GM04504 (cell line): ENCODE data around the gene RAI14.

Source experiments
- DNase-seq: peaks from one replicate; pipeline ENCODE4 v3.0.0-alpha.2; 2012; ENCODE audit warnings: low read depth

Gene RAI14

GRCh38 chr5:34854459-34855174 lies 198.5 kb downstream of the RAI14 start:
- no peak for DNase-seq

GRCh38 chr5:34857161-34857560 lies 201.0 kb downstream of the RAI14 start:
- DNase-seq, result no peak

DNA sequence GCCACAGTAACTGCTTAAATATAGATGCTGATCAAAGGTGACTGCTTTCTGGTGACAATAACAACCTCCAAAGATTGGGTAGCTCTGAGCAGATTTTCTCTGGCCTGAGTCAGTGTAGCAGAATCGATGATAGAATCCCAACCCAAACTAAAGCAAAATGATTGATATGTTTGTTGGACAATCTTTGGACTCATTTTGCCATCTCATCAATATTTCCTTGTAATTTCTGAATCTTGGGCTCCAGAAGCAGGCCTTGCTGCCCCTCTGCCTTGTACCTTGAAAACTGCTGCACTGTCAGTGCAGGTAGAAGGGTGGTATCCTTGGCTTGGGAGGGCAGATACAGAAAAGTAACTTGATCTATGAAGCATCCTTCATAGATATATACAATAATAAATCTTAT lies 201.8 kb downstream of the RAI14 start:
- DNase-seq, result no peak

- no peak for DNase-seq
These were observed 202.7 kb downstream of the RAI14 start for GRCh38 chr5:34858790-34859189.

- no peak for DNase-seq
These were observed 203.1 kb downstream of the RAI14 start for GRCh38 chr5:34859253-34859652.

DNA sequence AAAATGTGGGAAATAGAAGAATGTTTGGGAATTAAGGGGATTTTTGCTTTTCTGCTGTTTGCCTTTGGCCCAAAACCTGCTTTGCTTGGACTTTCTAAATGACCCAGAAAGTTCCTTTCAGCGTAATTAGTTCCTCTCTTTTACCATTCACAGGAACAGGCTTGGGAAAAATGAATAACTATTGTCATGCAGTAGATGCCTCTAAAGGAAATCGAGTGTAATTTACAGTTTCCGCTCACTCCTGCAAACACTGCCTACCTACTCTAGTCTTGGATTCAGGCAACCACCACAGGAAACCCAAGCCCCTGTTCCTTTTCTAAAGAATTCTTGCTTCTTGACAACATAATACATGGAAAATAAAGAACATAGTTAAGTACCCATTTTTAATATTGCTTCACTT lies 207.8 kb downstream of the RAI14 start:
- DNase-seq, result no peak

DNA sequence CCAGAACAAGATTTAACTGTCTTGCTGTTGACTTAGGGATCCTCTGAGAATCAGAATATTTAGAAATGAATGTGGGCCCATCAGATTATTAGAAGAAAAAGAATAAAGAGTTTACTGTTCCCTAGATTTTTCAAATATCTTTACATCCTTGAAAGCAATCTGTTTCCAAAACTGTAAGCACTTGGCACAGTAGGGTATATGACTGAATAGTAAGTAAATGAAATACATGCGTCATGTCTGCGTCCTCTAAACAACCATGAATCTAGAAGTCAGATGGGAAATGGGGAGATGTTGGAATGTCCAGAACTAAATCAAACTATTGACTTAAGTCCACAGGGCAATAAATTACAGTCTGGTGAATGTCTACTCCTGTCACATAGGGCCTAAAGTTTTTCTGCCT lies 209.0 kb downstream of the RAI14 start:
- DNase-seq, result no peak

DNA sequence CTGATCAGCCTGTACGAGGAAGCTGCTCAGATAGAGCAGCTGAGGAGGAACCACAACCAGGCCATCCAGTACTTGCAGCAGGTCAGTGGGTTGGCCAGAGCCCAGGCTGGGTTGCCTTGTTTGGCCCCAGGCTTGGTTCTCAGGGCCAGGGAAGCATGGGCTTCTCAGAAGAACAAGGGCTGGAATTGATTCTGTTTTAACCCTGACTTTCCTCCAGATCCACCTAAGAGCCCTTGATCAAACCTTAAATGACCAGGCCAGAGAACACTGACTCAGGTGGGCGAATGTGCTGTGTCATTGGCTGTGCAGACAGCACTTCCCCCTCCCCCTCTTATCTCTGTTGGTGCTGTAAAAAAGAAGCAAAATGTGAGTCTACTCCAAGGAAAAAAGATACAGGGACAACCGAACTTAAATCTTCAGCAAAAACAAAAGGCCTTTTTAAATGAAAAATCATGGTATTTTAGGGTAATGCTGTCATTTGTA lies 210.9 kb downstream of the RAI14 start:
- DNase-seq, result no peak

DNA sequence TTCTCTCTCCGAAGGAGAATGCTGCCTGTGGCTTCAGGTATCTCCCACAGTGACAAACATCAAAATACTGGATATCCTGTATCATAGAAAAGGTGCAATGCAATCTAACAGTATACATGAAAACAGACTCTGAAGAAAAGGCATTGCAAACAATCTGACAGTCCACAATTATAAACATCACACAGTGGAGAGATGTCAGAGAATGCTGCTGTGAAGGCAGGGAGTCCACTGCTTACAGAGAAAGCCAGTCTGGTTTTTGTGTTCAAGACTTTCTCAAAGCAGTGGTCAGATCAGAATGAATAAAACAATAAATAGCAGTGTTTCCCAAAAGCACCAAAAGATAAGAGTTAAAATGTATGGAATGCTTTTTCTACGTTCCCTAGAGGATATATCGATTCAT lies 211.5 kb downstream of the RAI14 start:
- no peak for DNase-seq

- no peak for DNase-seq
These were observed 212.7 kb downstream of the RAI14 start for GRCh38 chr5:34868791-34869190.

DNA sequence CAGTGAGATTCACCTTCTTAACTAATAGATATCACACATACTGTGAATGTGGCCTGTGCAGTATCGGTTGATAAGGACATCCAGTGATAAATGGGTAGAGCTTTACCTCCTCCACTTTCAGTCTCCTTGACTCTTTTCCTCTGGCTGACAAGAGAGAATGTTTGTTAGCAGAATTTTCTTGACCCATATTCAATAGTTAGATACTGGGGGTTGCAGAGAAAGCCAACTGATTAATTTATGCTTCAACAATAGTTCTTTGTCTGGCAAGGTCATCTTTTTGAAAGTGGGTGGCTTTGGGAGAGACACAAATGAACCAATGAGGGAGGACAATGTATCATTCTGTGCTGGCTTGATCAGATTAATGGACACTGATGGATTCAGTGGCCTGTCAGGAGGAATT lies 213.1 kb downstream of the RAI14 start:
- DNase-seq, result no peak

DNA sequence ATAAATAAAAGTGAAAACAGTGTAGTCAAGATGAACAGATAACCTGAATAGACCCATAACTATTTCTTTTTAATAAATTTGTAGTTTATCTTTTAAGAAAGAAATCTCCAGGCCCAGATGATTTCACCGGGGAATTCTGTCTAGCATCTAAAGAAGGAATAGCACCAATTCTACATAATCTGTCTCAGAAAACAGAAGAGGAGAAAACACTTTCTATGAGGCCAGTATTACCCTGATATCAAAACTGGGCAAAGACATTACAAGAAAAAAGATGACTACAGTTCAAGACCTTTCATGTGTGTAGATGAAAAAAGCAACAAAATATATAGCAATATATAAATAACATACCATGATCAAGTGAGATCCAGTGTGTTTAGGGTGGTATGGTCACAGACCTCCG lies 214.3 kb downstream of the RAI14 start:
- no peak for DNase-seq

DNA sequence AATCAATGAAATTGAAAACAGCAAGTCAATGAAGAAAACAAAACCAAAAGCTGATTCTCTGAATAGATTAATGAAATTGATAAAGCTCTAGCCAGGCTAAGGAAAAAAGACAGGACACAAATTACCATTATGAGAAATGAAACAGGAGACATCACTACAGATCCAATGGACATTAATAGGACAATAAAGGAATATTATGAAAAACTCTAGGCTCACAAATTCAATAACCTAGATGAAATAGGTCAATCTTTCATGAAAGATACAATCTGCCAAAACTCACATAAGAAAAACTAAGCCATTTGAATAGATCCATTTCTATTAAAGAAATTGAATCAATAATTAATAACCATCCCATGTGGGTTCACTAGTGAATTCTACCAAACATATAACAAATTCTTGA lies 220.1 kb downstream of the RAI14 start:
- DNase-seq, result no peak

DNA sequence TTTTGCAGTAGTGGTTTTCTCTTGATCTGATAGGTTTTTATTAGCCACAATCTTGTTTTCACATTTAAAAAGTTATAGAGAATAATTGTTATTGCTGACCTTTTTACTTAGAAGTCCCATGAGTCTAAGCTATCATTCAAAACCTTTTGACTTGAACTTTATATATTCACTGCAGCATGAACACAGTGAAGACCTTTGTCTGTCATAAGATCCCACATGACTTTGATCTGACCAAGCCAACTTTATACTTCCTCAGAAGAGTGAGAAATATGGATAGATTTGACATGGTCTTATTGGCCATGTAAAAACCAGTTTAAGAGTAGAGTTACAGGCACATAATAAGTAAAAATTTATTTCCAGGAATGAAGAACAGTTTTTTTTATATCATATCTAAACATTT lies 225.1 kb downstream of the RAI14 start:
- no peak for DNase-seq
